ENCODE results near the gene TMEM170A. TPM values are rescaled to one million over a fixed set of nuclear protein-coding genes. Genes with fewer than 3 reads are reported as not detected.
"Not testable (repeated sequence)": the region's sequence is repeated elsewhere in the genome, so short reads cannot be mapped to it uniquely, and the experiment has no call there.

TMEM170A gene
- total RNA-seq, 6 experiments from 2014 or later, result 9.4 to 15.5 (median 12.8) TPM

- H3K9me3 ChIP-seq, result no peaks in the 10 kb centered on the region
- no peak for ATAC-seq
- no peaks in the 10 kb centered on the region for H3K36me3 ChIP-seq
- no peaks in the 10 kb centered on the region for H3K27me3 ChIP-seq
- DNase-seq, result no peak
- intact Hi-C loops (cut with DNase I), result no loop called here
- TF ChIP-seq CTCF (IDR thresholded peaks at IDR 0.05) (no peak), POLR2A (IDR thresholded peaks at IDR 0.05) (no peak)
- 88% methylated on average over 11 of the region's 11 CpGs for WGBS (ENCODE audit: insufficient coverage, low coverage, low lambda C conversion rate, missing lambda C conversion rate)
- H3K4me3 ChIP-seq, result no peak overlapping the region
- peaks cover 0 to 5% (median 0%) of the 10 kb centered on the region in 4 donors for H3K4me1 ChIP-seq
- no peak overlapping the region for H3K27ac ChIP-seq
These were observed 34.7 kb downstream of the TMEM170A start for GRCh38 chr16:75429621-75430403.

GRCh38 chr16:75426524-75426923 lies 38.0 kb downstream of the TMEM170A start:
- H3K36me3 ChIP-seq; H3K4me3 ChIP-seq; intact Hi-C loops (cut with DNase I); H3K27me3 ChIP-seq; H3K9me3 ChIP-seq; ATAC-seq; H3K27ac ChIP-seq; DNase-seq; H3K4me1 ChIP-seq: not testable (repeated sequence)
- WGBS (ENCODE audit: insufficient coverage, low coverage, low lambda C conversion rate, missing lambda C conversion rate), result 80% methylated on average over 2 of the region's 2 CpGs

- 79% methylated on average over 14 of the region's 18 CpGs for WGBS (ENCODE audit: insufficient coverage, low coverage, low lambda C conversion rate, missing lambda C conversion rate)
- DNase-seq; intact Hi-C loops (cut with DNase I); H3K9me3 ChIP-seq; H3K4me1 ChIP-seq; H3K36me3 ChIP-seq; H3K27ac ChIP-seq; H3K4me3 ChIP-seq; H3K27me3 ChIP-seq: not testable (repeated sequence)
- ATAC-seq, result peak in 1 of 4 donors; percentile 34
These were observed 40.3 kb downstream of the TMEM170A start for GRCh38 chr16:75424105-75424762.

- H3K27me3 ChIP-seq, result no peaks in the 10 kb centered on the region
- ATAC-seq (no peak), DNase-seq (no peak)
- no peak overlapping the region for H3K27ac ChIP-seq
- intact Hi-C loops (cut with DNase I), result no loop called here
- WGBS (ENCODE audit: insufficient coverage, low coverage, low lambda C conversion rate, missing lambda C conversion rate), result 72% methylated on average over 4 of the region's 4 CpGs
- no peak overlapping the region for H3K4me3 ChIP-seq
- no peaks in the 10 kb centered on the region for H3K36me3 ChIP-seq
- TF ChIP-seq CTCF (IDR thresholded peaks at IDR 0.05) (no peak), POLR2A (IDR thresholded peaks at IDR 0.05) (no peak)
- peaks cover 0 to 6% (median 0%) of the 10 kb centered on the region in 4 donors for H3K4me1 ChIP-seq
- H3K9me3 ChIP-seq, result no peaks in the 10 kb centered on the region
These were observed 40.8 kb downstream of the TMEM170A start for GRCh38 chr16:75423723-75424104.

- no peaks in the 10 kb centered on the region for H3K27me3 ChIP-seq
- intact Hi-C loops (cut with DNase I), result no loop called here
- no peak for ATAC-seq
- H3K4me3 ChIP-seq, result no peak overlapping the region
- WGBS (ENCODE audit: insufficient coverage, low coverage, low lambda C conversion rate, missing lambda C conversion rate), result 100% methylated on average over 1 of the region's 1 CpG
- no peak overlapping the region for H3K27ac ChIP-seq
- no peak for TF ChIP-seq POLR2A (IDR thresholded peaks at IDR 0.05)
- no peak for TF ChIP-seq CTCF (IDR thresholded peaks at IDR 0.05)
- no peak for DNase-seq
- peaks cover 0 to 6% (median 0%) of the 10 kb centered on the region in 4 donors for H3K4me1 ChIP-seq
- no peaks in the 10 kb centered on the region for H3K9me3 ChIP-seq
- no peaks in the 10 kb centered on the region for H3K36me3 ChIP-seq
These were observed 42.7 kb downstream of the TMEM170A start for GRCh38 chr16:75421820-75422126.

All from right lobe of liver (tissue), 6 donors.